ENCODE results near the gene MT1M. TPM values are rescaled to one million over a fixed set of nuclear protein-coding genes. Genes with fewer than 3 reads are reported as not detected.

MT1M gene
- polyA plus RNA-seq, 1 donor (not counting 4 experiments of a cell fraction or from before 2014, with no cell fraction given), result 0.20 TPM

DNA sequence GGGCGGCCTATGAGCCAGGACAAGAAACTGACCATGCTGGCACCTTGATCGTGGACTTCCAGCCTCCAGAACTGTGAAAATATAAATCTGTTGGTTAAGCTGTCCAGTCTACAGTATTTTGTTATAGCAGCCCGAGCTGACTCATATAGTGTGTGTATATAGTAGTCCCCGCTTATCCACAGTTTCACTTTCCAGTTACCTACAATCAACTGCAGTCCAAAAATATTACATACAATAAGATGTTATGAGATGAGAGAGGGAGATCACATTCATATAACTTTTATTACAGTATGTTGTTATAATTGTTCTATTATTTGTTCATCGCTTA lies 38.2 kb upstream of the MT1M start:
- H3K27me3 ChIP-seq (ENCODE audit: control insufficient read depth, extremely low read depth, insufficient read depth, low read length), result peaks cover 18% of the 10 kb centered on the region
- DNase-seq (ENCODE audit: low read depth, low spot score) (no peak), FAIRE-seq (no peak)
- no peaks in the 10 kb centered on the region for H3K9me3 ChIP-seq (ENCODE audit: control insufficient read depth, low read depth, low read length)
- H3K4me2 ChIP-seq (ENCODE audit: control insufficient read depth, extremely low read depth, insufficient read depth, low read depth, low read length), result no peak overlapping the region
- TF ChIP-seq EZH2 (IDR thresholded peaks at IDR 0.05; ENCODE audit: low read length), result no peak
- TF ChIP-seq, protein P1, sequence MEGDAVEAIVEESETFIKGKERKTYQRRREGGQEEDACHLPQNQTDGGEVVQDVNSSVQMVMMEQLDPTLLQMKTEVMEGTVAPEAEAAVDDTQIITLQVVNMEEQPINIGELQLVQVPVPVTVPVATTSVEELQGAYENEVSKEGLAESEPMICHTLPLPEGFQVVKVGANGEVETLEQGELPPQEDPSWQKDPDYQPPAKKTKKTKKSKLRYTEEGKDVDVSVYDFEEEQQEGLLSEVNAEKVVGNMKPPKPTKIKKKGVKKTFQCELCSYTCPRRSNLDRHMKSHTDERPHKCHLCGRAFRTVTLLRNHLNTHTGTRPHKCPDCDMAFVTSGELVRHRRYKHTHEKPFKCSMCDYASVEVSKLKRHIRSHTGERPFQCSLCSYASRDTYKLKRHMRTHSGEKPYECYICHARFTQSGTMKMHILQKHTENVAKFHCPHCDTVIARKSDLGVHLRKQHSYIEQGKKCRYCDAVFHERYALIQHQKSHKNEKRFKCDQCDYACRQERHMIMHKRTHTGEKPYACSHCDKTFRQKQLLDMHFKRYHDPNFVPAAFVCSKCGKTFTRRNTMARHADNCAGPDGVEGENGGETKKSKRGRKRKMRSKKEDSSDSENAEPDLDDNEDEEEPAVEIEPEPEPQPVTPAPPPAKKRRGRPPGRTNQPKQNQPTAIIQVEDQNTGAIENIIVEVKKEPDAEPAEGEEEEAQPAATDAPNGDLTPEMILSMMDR (optimal IDR thresholded peaks at IDR 0.05 in 1 of 3, IDR thresholded peaks at IDR 0.05 in 1 of 3, conservative IDR thresholded peaks at IDR 0.05 in 1 of 3; ENCODE audit: extremely low read depth in 1 of 3, insufficient read depth in 2 of 3, low read length in 3 of 3), result no peak
- peaks cover 4% of the 10 kb centered on the region for H3K4me1 ChIP-seq (ENCODE audit: control insufficient read depth, extremely low read depth, insufficient read depth, low read length)
- no peaks in the 10 kb centered on the region for H4K20me1 ChIP-seq (ENCODE audit: control insufficient read depth, extremely low read depth, insufficient read depth, low read length)
- H3K27ac ChIP-seq (ENCODE audit: control insufficient read depth, insufficient read depth, low read length), result no peak overlapping the region
- H3K9me1 ChIP-seq (ENCODE audit: control insufficient read depth, extremely low read depth, insufficient read depth, low read length), result no peaks in the 10 kb centered on the region
- no peaks in the 10 kb centered on the region for H3K79me2 ChIP-seq (ENCODE audit: control insufficient read depth, insufficient read depth, low read length)
- no peak overlapping the region for H2AFZ ChIP-seq (ENCODE audit: control insufficient read depth, low read length)
- dilution Hi-C loops (cut with MboI; ENCODE audit: extremely low pct_ligation_motif_present, low sequenced_read_pairs), result no loop called here
- H3K36me3 ChIP-seq (ENCODE audit: control insufficient read depth in 2 of 2, extremely low read depth in 1 of 2, insufficient read depth in 2 of 2, low read length in 2 of 2), result no peaks in the 10 kb centered on the region
- no peak overlapping the region for H3K4me3 ChIP-seq (ENCODE audit: control insufficient read depth in 2 of 3, extremely low read depth in 1 of 3, insufficient read depth in 2 of 3, low read depth in 1 of 3, low read length in 3 of 3)
- H3K9ac ChIP-seq (ENCODE audit: control insufficient read depth, extremely low read depth, insufficient read depth, low read length), result no peak overlapping the region

DNA sequence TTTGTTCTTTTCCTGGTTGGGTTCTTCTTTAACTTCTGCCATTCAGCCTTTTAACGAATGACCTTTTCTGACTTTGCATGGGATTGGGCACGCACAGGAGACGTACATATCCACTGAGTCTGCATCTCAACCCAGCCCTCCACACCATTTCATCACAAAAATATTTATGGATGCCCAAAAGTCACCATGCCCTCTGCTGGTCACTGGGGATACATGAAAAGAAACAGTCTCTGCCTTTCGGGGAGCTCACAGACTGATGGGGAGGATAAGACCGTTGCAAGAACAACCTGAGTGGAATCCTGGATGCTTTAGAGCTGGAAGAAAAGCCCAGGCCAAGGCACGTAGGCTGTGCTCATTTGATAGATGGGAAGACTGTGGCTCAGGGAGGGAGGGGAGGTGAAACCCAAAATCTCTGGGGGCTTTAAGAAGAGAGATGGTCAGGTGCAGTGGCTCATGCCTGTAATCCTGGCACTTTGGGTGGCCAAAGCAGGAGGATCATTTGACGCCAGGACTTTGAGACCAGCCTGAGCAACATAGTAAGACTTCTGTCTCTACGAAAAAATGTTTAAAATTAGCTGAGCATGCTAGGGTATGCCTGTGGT lies 32.0 kb upstream of the MT1M start:
- Histone ChIP-seq H3K4me3 (ENCODE audit: control insufficient read depth in 2 of 3, extremely low read depth in 1 of 3, insufficient read depth in 2 of 3, low read depth in 1 of 3, low read length in 3 of 3) (no peak overlapping the region), H2AFZ (ENCODE audit: control insufficient read depth, low read length) (no peak overlapping the region), H3K36me3 (ENCODE audit: control insufficient read depth in 2 of 2, extremely low read depth in 1 of 2, insufficient read depth in 2 of 2, low read length in 2 of 2) (no peaks in the 10 kb centered on the region), H3K4me2 (ENCODE audit: control insufficient read depth, extremely low read depth, insufficient read depth, low read depth, low read length) (no peak overlapping the region), H3K9me1 (ENCODE audit: control insufficient read depth, extremely low read depth, insufficient read depth, low read length) (no peaks in the 10 kb centered on the region), H3K27me3 (ENCODE audit: control insufficient read depth, extremely low read depth, insufficient read depth, low read length) (no peaks in the 10 kb centered on the region), H3K27ac (ENCODE audit: control insufficient read depth, insufficient read depth, low read length) (no peak overlapping the region), H3K4me1 (ENCODE audit: control insufficient read depth, extremely low read depth, insufficient read depth, low read length) (peaks cover 7% of the 10 kb centered on the region), H3K79me2 (ENCODE audit: control insufficient read depth, insufficient read depth, low read length) (no peaks in the 10 kb centered on the region), H4K20me1 (ENCODE audit: control insufficient read depth, extremely low read depth, insufficient read depth, low read length) (no peaks in the 10 kb centered on the region), H3K9ac (ENCODE audit: control insufficient read depth, extremely low read depth, insufficient read depth, low read length) (no peak overlapping the region), H3K9me3 (ENCODE audit: control insufficient read depth, low read depth, low read length) (no peaks in the 10 kb centered on the region)
- no peak for TF ChIP-seq EZH2 (IDR thresholded peaks at IDR 0.05; ENCODE audit: low read length)
- TF ChIP-seq, protein P1 (optimal IDR thresholded peaks at IDR 0.05 in 1 of 3, IDR thresholded peaks at IDR 0.05 in 1 of 3, conservative IDR thresholded peaks at IDR 0.05 in 1 of 3; ENCODE audit: extremely low read depth in 1 of 3, insufficient read depth in 2 of 3, low read length in 3 of 3), result peak; percentile 65 to 84 (median 76)
- FAIRE-seq (peak; percentile 91), DNase-seq (ENCODE audit: low read depth, low spot score) (no peak)
- dilution Hi-C loops (cut with MboI; ENCODE audit: extremely low pct_ligation_motif_present, low sequenced_read_pairs), result no loop called here
